DND-41 (cell line): Measurements from ENCODE around the gene TDRD7.

ENCODE experiments used
- ATAC-seq: fragments of 200-7000 bp; cut with Tn5 transposase; 3 replicates; pipeline ENCODE4 v1.9.1; 2021; ENCODE audit warnings: low read depth; ENCODE audit not compliant: insufficient read depth
- DNase-seq: peaks from one replicate; pipeline ENCODE4 v3.0.0-alpha.2; 2020
- H2AFZ ChIP-seq: 2 replicates; pipeline ENCODE4 v1.6.0; 2012; ENCODE audit warnings: low read depth, low read length
- H3K27ac ChIP-seq: 2 replicates; pipeline ENCODE4 v1.5.1; 2012; ENCODE audit warnings: low read length, inconsistent platforms
- H3K27me3 ChIP-seq: fragments of 200-600 bp; sonication (generic); 2 replicates; pipeline ENCODE4 v1.6.0; 2012; ENCODE audit warnings: low read length, mild to moderate bottlenecking, inconsistent platforms; ENCODE audit not compliant: insufficient read depth, poor library complexity
- H3K36me3 ChIP-seq: 2 replicates; pipeline ENCODE4 v1.5.1; 2012; ENCODE audit warnings: low read length, inconsistent platforms; ENCODE audit not compliant: insufficient read depth
- H3K4me1 ChIP-seq: 2 replicates; pipeline ENCODE4 v1.5.1; 2012; ENCODE audit warnings: mild to moderate bottlenecking, low read length; ENCODE audit not compliant: insufficient read depth
- H3K4me2 ChIP-seq: 2 replicates; pipeline ENCODE4 v1.6.0; 2012; ENCODE audit warnings: mild to moderate bottlenecking, moderate library complexity, low read length, inconsistent platforms; ENCODE audit not compliant: insufficient read depth
- H3K4me3 ChIP-seq, 2 experiments: fragments of 200-600 bp in 1 of 2; shearing (Covaris generic) in 1 of 2; 2 replicates each; pipeline ENCODE4 v1.5.1; 2012 to 2016; ENCODE audit warnings: inconsistent platforms in 2 of 2, low read length in 2 of 2, mild to moderate bottlenecking in 2 of 2, low read depth in 1 of 2, moderate library complexity in 1 of 2
- H3K79me2 ChIP-seq: 2 replicates; pipeline ENCODE4 v1.6.0; 2012; ENCODE audit warnings: low read length, inconsistent platforms; ENCODE audit not compliant: insufficient read depth
- H3K9ac ChIP-seq: 2 replicates; pipeline ENCODE4 v1.6.0; 2012; ENCODE audit warnings: low read depth, mild to moderate bottlenecking, inconsistent platforms, low read length, moderate library complexity
- H3K9me3 ChIP-seq: 2 replicates; pipeline ENCODE4 v1.5.1; 2012; ENCODE audit warnings: low read length, moderate library complexity, mild to moderate bottlenecking, inconsistent platforms; ENCODE audit not compliant: insufficient read depth, severe bottlenecking
- H4K20me1 ChIP-seq: 2 replicates; pipeline ENCODE4 v1.6.0; 2012; ENCODE audit warnings: low read length; ENCODE audit not compliant: insufficient read depth
- CTCF ChIP-seq: IDR thresholded peaks from 2 replicates; pipeline ENCODE4 v1.5.1; 2012; ENCODE audit warnings: borderline replicate concordance, low read length, moderate library complexity, mild to moderate bottlenecking; ENCODE audit not compliant: poor library complexity, severe bottlenecking; ENCODE audit errors: extremely low read depth
- EZH2 ChIP-seq: IDR thresholded peaks from 3 replicates; pipeline ENCODE4 v1.6.1; 2012; ENCODE audit warnings: borderline replicate concordance, low read depth, mild to moderate bottlenecking, moderate library complexity, low read length, inconsistent platforms; ENCODE audit not compliant: severe bottlenecking

Gene TDRD7

GRCh38 chr9:97386733-97387503 lies 25.0 kb upstream of the TDRD7 start:
- no peak overlapping the region for H3K4me3 ChIP-seq
- H3K79me2 ChIP-seq, result no peaks in the 10 kb centered on the region
- ATAC-seq (peak; percentile 78), DNase-seq (peak; percentile 61)
- H3K36me3 ChIP-seq, result no peaks in the 10 kb centered on the region
- no peak overlapping the region for H3K4me2 ChIP-seq
- H3K27ac ChIP-seq, result no peak overlapping the region
- H4K20me1 ChIP-seq, result 0 out of 2 replicates have a peak, but pooled peaks cover 3% of the 10 kb centered on the region
- no peaks in the 10 kb centered on the region for H3K9me3 ChIP-seq
- TF ChIP-seq CTCF, result peak; percentile 97
- no peak for TF ChIP-seq EZH2
- H3K27me3 ChIP-seq, result no peaks in the 10 kb centered on the region
- no peak overlapping the region for H2AFZ ChIP-seq
- no peaks in the 10 kb centered on the region for H3K4me1 ChIP-seq
- H3K9ac ChIP-seq, result no peak overlapping the region

GRCh38 chr9:97387504-97387886 lies 24.4 kb upstream of the TDRD7 start:
- no peak overlapping the region for H3K9ac ChIP-seq
- H3K27ac ChIP-seq, result no peak overlapping the region
- no peaks in the 10 kb centered on the region for H3K9me3 ChIP-seq
- DNase-seq, result no peak
- ATAC-seq, result no peak
- H3K4me1 ChIP-seq, result no peaks in the 10 kb centered on the region
- H3K36me3 ChIP-seq, result no peaks in the 10 kb centered on the region
- H4K20me1 ChIP-seq, result 0 out of 2 replicates have a peak, but pooled peaks cover 3% of the 10 kb centered on the region
- H3K4me2 ChIP-seq, result no peak overlapping the region
- no peaks in the 10 kb centered on the region for H3K27me3 ChIP-seq
- TF ChIP-seq EZH2 (no peak), CTCF (no peak)
- no peak overlapping the region for H3K4me3 ChIP-seq
- no peak overlapping the region for H2AFZ ChIP-seq
- H3K79me2 ChIP-seq, result no peaks in the 10 kb centered on the region

GRCh38 chr9:97387936-97388684 lies 23.8 kb upstream of the TDRD7 start:
- Histone ChIP-seq H3K9me3 (no peaks in the 10 kb centered on the region), H3K4me1 (no peaks in the 10 kb centered on the region), H2AFZ (no peak overlapping the region), H3K79me2 (no peaks in the 10 kb centered on the region), H3K4me3 (no peak overlapping the region), H4K20me1 (0 out of 2 replicates have a peak, but pooled peaks cover 3% of the 10 kb centered on the region), H3K9ac (no peak overlapping the region), H3K4me2 (no peak overlapping the region), H3K27me3 (no peaks in the 10 kb centered on the region), H3K27ac (no peak overlapping the region), H3K36me3 (no peaks in the 10 kb centered on the region)
- no peak for DNase-seq
- ATAC-seq, result no peak
- no peak for TF ChIP-seq EZH2
- no peak for TF ChIP-seq CTCF
